ENCODE data around the gene ICAM1.

The ICAM1 gene

GRCh38 chr19:10335352-10335985 lies 64.5 kb downstream of the ICAM1 start:
- no peaks in the 10 kb centered on the region for H3K9me3 ChIP-seq (ENCODE audit: control extremely low read depth in 1 of 5, control insufficient read depth in 4 of 5, insufficient read depth in 2 of 5, low read depth in 1 of 5, low read length in 4 of 5)
- peaks cover under 1 to 33% (median 19%) of the 10 kb centered on the region in 4 experiments for H3K36me3 ChIP-seq (ENCODE audit: control insufficient read depth in 4 of 4, insufficient read depth in 4 of 4, low read length in 3 of 4)
- H3K27ac ChIP-seq (ENCODE audit: insufficient read depth in 1 of 2, low read depth in 1 of 2, low read length in 2 of 2, poor library complexity in 1 of 2, severe bottlenecking in 2 of 2): no peak overlapping the region
- no peak overlapping the region for H3K4me3 ChIP-seq (ENCODE audit: control insufficient read depth in 1 of 7, extremely low read depth in 1 of 7, insufficient read depth in 4 of 7, low read depth in 2 of 7, low read length in 6 of 7)
- POLR2A ChIA-PET: no interaction called here
- no peaks in the 10 kb centered on the region for H3K27me3 ChIP-seq (replicated peaks in 2 of 5; ENCODE audit: control insufficient read depth in 4 of 5, insufficient read depth in 5 of 5, low read length in 4 of 5)
- DNase-seq: no peak
- 95% methylated on average over 19 of the region's 26 CpGs for WGBS (ENCODE audit: insufficient coverage)
- CTCF ChIA-PET: interaction anchor here (0.6 to 1.1 kb wide), 3 partner anchors 9 to 83 kb away, joined by 3 read pairs; no protein-coding TSS in a partner anchor
- H3K4me1 ChIP-seq (ENCODE audit: control extremely low read depth in 1 of 4, control insufficient read depth in 4 of 4, insufficient read depth in 4 of 4, low read length in 3 of 4): peaks cover 7 to 51% (median 44%) of the 10 kb centered on the region in 4 experiments
